Gastroesophageal sphincter (tissue), 3 donors: ENCODE data around the gene SUPT4H1.

Experiments
- EP300 ChIP-seq: sonication (generic); formaldehyde crosslinking; IDR thresholded peaks from one replicate; pipeline ENCODE4 v1.6.1; 2017; ENCODE audit warnings: antibody characterized with exemption, mild to moderate bottlenecking
- POLR2A ChIP-seq, 2 donors: fragments of 450-650 bp; IDR thresholded peaks; one replicate each; pipeline ENCODE4 v1.6.1; 2017; ENCODE audit warnings: antibody characterized with exemption in 2 of 2, mild to moderate bottlenecking in 2 of 2, moderate library complexity in 1 of 2
- TF ChIP-seq, protein P1 (sequence below), 4 experiments: fragments of 200-600 bp in 2 of 4; fragments of 450-650 bp in 2 of 4; sonication (generic) in 1 of 4; IDR thresholded peaks; one replicate each; pipeline ENCODE4 v1.5.1; 2017 to 2019; ENCODE audit warnings: antibody characterized with exemption in 4 of 4, mild to moderate bottlenecking in 2 of 4, moderate library complexity in 2 of 4

GRCh38 chr17:58323366-58324055 lies 28.5 kb downstream of the SUPT4H1 start:
- TF ChIP-seq EP300, result no peak
- TF ChIP-seq POLR2A (IDR thresholded peaks at IDR 0.05), result no peak
- TF ChIP-seq, protein P1, sequence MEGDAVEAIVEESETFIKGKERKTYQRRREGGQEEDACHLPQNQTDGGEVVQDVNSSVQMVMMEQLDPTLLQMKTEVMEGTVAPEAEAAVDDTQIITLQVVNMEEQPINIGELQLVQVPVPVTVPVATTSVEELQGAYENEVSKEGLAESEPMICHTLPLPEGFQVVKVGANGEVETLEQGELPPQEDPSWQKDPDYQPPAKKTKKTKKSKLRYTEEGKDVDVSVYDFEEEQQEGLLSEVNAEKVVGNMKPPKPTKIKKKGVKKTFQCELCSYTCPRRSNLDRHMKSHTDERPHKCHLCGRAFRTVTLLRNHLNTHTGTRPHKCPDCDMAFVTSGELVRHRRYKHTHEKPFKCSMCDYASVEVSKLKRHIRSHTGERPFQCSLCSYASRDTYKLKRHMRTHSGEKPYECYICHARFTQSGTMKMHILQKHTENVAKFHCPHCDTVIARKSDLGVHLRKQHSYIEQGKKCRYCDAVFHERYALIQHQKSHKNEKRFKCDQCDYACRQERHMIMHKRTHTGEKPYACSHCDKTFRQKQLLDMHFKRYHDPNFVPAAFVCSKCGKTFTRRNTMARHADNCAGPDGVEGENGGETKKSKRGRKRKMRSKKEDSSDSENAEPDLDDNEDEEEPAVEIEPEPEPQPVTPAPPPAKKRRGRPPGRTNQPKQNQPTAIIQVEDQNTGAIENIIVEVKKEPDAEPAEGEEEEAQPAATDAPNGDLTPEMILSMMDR (IDR thresholded peaks at IDR 0.05), result no peak
